Retinal pigment epithelial cell (primary cell): ENCODE data around the gene LZTFL1.

Experiments used
- DNase-seq: peaks from one replicate; pipeline ENCODE4 v3.0.0-alpha.2; 2010; ENCODE audit warnings: low read depth
- H3K4me3 ChIP-seq: 2 replicates; pipeline ENCODE4 v1.5.1; 2011; ENCODE audit warnings: mild to moderate bottlenecking, low read length, control low read depth, moderate library complexity
- TF ChIP-seq, protein P1 (sequence below): conservative IDR thresholded peaks from 2 replicates; pipeline ENCODE4 v1.5.1; 2011; ENCODE audit warnings: low read depth, low read length, control low read depth, inconsistent platforms

The LZTFL1 gene

DNA sequence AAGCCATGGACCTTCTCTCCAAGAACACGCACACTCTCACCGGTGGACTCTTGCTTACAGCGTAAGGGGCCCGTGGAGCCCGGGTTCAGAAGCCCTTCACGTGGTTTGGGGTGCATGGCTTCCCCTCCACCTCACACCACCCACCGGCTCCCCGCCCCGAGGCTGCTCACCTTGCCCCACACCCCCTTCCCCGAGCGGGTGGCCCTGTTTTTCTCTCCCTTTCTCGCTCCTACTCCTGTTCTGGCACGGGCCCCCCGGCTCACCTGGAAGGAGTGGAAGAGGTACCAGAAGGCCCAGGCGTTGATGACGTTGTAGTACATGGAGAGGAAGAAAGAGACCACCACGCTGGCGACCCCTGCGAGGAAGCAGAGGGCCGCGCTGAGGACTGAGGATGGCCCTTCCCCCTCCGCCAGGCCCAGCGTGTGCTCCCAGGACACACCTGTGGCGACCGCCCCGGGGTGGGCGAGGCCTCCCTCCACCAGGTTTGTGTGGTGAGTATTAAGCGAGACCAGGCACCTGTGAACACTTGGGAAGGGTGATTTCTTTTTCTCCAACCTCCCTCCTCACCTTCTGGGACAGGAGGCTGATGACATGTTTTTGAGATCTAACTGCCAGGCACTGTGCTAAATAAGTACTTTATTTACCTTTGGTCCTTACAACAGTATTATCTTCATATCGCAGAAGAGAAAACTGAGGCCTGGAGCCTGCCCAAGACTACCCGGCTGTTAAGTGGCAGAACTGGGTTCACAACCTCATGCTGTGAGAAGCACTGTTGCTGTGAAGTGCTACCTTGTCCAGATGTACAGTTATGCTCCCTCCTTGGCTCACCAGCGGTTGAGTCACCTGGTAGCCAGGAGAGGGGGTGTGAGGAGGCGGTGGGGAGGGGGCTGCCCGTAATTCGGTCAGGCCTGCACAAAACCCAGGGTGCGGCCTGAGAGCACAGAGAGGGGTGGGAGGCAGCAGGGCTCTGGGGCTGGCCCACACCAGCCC, 61.9 kb downstream of the LZTFL1 start:
- DNase-seq, result no peak
- H3K4me3 ChIP-seq, result no peak overlapping the region
- TF ChIP-seq, protein P1, sequence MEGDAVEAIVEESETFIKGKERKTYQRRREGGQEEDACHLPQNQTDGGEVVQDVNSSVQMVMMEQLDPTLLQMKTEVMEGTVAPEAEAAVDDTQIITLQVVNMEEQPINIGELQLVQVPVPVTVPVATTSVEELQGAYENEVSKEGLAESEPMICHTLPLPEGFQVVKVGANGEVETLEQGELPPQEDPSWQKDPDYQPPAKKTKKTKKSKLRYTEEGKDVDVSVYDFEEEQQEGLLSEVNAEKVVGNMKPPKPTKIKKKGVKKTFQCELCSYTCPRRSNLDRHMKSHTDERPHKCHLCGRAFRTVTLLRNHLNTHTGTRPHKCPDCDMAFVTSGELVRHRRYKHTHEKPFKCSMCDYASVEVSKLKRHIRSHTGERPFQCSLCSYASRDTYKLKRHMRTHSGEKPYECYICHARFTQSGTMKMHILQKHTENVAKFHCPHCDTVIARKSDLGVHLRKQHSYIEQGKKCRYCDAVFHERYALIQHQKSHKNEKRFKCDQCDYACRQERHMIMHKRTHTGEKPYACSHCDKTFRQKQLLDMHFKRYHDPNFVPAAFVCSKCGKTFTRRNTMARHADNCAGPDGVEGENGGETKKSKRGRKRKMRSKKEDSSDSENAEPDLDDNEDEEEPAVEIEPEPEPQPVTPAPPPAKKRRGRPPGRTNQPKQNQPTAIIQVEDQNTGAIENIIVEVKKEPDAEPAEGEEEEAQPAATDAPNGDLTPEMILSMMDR, result no peak

DNA sequence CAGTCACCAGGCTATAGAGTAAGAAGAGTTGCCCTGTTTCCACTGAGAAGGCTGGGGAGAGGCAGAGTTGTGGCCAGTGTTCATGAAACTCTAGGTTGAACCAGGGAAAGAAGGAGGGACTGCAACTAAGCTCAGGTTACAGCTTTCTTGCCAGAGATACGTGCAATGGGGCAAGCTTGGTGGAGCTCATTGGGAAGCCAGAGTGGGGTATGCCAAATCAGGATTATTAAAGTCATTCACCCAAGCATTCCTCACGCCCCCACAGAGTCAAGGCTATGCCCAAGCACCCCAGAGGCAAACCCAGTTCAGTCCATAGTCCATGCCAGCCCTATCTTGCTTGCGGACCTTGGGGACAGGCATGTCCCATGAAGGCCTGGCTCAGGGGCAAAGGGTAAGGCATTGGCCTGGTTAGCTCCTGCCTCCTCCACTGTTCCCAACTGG, 63.1 kb downstream of the LZTFL1 start:
- TF ChIP-seq, protein P1, result no peak
- no peak overlapping the region for H3K4me3 ChIP-seq
- DNase-seq, result no peak

DNA sequence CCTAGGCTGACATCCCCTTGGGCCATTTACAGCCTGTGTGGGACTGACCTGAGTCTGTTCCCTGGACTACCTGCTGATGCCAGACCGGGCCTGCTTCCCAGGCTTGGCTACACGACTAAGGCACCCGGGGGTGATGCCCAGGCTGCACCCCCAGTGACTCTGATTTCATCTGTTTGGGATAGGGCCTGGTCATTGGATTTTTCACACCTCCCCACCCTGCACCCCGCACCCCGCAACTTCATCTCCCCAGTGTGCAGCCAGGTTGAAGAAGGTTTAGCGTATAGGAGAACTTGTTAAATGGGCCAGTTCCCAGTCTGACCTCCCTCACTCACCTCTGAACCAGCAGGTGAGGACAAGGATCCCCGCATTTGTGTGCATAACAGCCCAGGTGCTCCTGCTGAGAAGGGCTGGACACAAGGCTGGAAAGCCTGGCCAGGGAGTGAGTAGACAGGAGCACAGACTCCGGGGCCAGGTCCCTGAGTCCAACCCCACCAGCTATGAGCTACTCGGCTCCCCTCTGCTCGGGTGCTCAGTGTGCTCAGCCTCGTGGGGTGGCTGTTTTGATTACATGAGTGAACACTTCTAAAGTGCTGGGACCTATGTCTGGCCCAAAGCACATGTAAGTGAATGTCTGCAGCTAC, 64.1 kb downstream of the LZTFL1 start:
- H3K4me3 ChIP-seq, result no peak overlapping the region
- TF ChIP-seq, protein P1, result no peak
- DNase-seq, result no peak

DNA sequence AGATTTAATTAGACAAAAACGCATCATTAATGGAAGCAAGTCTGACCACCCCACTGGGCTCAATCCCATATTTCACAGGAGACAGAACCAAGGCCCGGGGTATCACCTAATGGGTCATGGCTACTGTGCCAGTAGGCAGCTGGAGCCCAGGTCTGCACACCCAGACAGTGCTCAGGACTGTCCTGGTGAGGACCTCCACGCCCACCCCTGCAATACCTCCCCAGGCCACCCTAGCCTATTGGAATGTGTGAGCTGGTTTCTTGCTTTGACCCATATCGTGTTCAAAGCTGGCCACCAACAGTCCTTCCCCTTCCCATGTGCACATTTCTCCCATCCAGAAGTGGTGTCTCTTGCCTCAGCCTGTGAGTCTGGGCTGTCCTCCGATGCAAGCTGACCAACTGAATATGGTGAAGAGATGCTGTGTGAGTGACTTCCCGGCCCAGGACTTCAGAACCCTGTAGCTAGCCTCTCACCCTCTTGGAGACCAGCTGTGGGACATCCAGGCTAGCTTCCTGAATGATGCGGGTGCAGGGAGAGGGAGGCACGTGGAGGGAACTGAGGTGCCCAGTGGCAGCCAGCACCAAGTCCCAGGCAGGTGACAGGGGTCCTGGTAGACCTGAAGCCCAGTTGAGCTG, 64.7 kb downstream of the LZTFL1 start:
- H3K4me3 ChIP-seq, result no peak overlapping the region
- TF ChIP-seq, protein P1, result no peak
- no peak for DNase-seq

DNA sequence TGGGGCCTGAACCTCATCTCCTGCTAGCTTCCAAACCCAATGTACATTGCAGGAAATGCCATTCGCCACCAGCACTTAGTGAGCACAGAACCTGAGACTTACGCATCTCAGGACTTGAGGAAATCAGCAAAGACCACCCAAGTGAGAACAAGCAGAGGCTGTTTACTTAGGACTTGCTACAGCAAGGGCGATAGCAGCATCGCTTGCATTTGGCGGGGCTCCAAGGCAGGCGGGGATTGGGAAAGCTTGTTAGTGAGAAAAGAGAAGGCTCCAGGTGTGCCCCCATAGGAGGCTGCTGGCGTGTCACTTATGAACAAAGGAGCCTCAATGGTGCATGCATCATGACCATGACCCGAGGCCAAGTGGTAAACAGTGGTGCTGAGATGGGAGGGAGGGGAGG, 65.3 kb downstream of the LZTFL1 start:
- no peak for DNase-seq
- TF ChIP-seq, protein P1, result no peak
- H3K4me3 ChIP-seq, result no peak overlapping the region

DNA sequence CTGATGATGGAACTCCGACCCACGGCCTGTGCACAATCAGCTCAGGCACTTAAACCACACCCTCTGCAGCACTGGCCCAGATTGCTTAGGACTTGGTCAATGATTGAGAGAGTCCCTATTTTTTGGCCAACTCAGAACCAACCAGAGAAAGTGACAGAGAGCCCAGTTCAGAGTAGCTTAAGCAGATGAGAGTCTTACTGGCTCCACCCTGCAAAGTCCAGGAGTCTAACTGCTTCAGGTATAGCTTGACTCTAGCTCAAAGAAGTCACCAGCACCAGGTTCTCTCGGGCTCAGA, 65.7 kb downstream of the LZTFL1 start:
- no peak overlapping the region for H3K4me3 ChIP-seq
- no peak for DNase-seq
- TF ChIP-seq, protein P1, result no peak
